Stimulated activated CD8-positive, alpha-beta memory T cell treated with anti-CD3 and anti-CD28 coated beads, Interleukin-4, amount 100 ng/mL, for 48 hours (primary cell): ENCODE measurements around the gene PAN2.
"Not testable (repeated sequence)": the region's sequence is repeated elsewhere in the genome, so short reads cannot be mapped to it uniquely, and the experiment has no call there.

Experiments used
- DNase-seq: peaks from one replicate; pipeline ENCODE4 v3.0.0-alpha.2; 2020

Gene PAN2

GRCh38 chr12:56346675-56347074, 12.9 kb upstream of the PAN2 start:
- peak; percentile 49 for DNase-seq

- not testable (repeated sequence) for DNase-seq
Observed at GRCh38 chr12:56342290-56342689, 8.5 kb upstream of the PAN2 start.

GRCh38 chr12:56341616-56342015, 7.8 kb upstream of the PAN2 start:
- DNase-seq: no peak

GRCh38 chr12:56339158-56339422, 5.3 kb upstream of the PAN2 start:
- DNase-seq: peak; percentile 41

GRCh38 chr12:56338308-56339157, 4.7 kb upstream of the PAN2 start, which contains the start of gene IL23A:
Gene IL23A, plus strand, starts transcription at chr12:56338884. Its CDS starts 161 bp downstream, at chr12:56339045.
- DNase-seq: peak; percentile 89

- DNase-seq: peak; percentile 41
Observed at GRCh38 chr12:56337753-56338251, 4.0 kb upstream of the PAN2 start.

GRCh38 chr12:56336361-56337167, 2.8 kb upstream of the PAN2 start:
- no peak for DNase-seq

GRCh38 chr12:56335527-56335926, 1.7 kb upstream of the PAN2 start:
- DNase-seq: not testable (repeated sequence)

- no peak for DNase-seq
Observed at GRCh38 chr12:56334490-56334793, 642 bp upstream of the PAN2 start.

GRCh38 chr12:56333197-56333678, 562 bp downstream of the PAN2 start:
- no peak for DNase-seq

- DNase-seq: no peak
Observed at GRCh38 chr12:56332512-56333196, 1.1 kb downstream of the PAN2 start.

- no peak for DNase-seq
Observed at GRCh38 chr12:56330936-56331490, 2.8 kb downstream of the PAN2 start.

GRCh38 chr12:56326533-56326932, 7.3 kb downstream of the PAN2 start:
- DNase-seq: no peak

GRCh38 chr12:56326126-56326525, 7.7 kb downstream of the PAN2 start:
- no peak for DNase-seq

- DNase-seq: no peak
Observed at GRCh38 chr12:56324206-56324605, 9.6 kb downstream of the PAN2 start.

- DNase-seq: not testable (repeated sequence)
Observed at GRCh38 chr12:56321610-56322009, 12.2 kb downstream of the PAN2 start.

- DNase-seq: no peak
Observed at GRCh38 chr12:56321027-56321426, 12.8 kb downstream of the PAN2 start.

GRCh38 chr12:56317675-56318074, 16.1 kb downstream of the PAN2 start:
- DNase-seq: no peak

- DNase-seq: peak; percentile 96
Observed at GRCh38 chr12:56315622-56316473, 18.0 kb downstream of the PAN2 start, which contains the start of gene CNPY2. Gene CNPY2, minus strand, starts transcription at chr12:56315988. Its CDS starts 771 bp downstream, at chr12:56315217.

- peak; percentile 34 for DNase-seq
Observed at GRCh38 chr12:56315249-56315621, 18.6 kb downstream of the PAN2 start.

GRCh38 chr12:56311003-56311402, 22.8 kb downstream of the PAN2 start:
- no peak for DNase-seq

GRCh38 chr12:56308714-56309113, 25.1 kb downstream of the PAN2 start:
- no peak for DNase-seq
